GM18873 (cell line): ENCODE measurements around the gene RPIA.
"Not testable (repeated sequence)": the region's sequence is repeated elsewhere in the genome, so short reads cannot be mapped to it uniquely, and the experiment has no call there.

Experiments
- ATAC-seq: cut with Tn5 transposase; IDR thresholded peaks from one replicate; pipeline ENCODE4 v1.9.1; 2021; ENCODE audit warnings: mild to moderate bottlenecking, moderate library complexity, moderate number of reproducible peaks; ENCODE audit not compliant: unreplicated experiment, low FRiP score

The RPIA gene

GRCh38 chr2:88729061-88729745 lies 37.7 kb downstream of the RPIA start:
- ATAC-seq: no peak

DNA sequence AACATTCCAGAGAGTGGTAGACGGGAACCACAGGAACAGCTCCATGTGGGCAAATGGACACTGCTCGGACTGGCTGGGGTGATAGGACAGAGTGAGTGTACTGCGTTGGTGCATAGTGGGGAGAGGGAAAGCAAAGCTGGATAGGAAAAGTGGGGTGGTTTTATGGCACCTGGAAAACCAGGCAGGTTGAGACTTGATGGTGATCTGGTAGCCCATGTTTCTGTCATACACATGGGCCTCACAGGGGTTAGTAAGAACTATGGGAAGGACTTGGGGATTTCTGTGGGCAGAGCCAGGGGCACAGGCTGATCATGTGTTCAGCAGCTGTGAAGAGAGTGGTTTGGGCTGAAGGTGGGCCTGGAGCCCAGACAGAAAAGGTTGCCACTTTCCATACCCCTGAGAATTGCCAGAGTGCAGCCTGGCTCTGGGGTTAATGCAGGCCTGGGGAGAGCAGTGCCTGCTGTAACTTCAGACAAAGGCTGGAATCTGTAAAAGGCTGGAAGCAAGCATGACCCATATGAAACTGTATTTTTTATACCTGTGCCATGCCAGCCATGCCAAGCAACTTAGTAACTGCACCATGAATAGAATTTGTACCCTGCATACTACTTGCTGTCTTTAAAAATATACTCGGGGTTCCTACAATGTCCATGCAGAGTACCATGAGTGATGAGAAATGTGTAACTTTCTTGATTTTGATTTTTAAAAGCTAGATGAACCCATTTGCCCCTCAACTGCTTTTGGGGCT lies 41.9 kb downstream of the RPIA start:
- no peak for ATAC-seq

DNA sequence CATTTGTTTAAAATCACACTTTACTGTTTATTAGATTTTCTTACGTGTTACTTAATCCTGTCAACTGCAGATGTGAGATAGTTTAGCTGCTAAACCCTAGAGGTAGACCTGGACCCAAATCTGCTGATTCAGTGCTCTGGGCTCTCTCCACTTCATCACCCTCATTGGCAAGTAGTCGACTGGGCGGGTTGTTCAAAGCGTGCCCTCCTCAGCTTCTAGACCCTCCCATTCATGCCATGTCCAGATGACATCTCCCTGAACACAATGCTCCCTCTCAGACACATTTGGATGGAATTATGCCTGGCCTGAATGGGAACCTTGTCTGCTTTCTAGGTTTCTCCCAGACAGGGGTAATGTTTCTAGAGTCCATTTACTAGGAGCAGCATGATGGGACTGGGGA lies 43.7 kb downstream of the RPIA start:
- ATAC-seq: no peak

DNA sequence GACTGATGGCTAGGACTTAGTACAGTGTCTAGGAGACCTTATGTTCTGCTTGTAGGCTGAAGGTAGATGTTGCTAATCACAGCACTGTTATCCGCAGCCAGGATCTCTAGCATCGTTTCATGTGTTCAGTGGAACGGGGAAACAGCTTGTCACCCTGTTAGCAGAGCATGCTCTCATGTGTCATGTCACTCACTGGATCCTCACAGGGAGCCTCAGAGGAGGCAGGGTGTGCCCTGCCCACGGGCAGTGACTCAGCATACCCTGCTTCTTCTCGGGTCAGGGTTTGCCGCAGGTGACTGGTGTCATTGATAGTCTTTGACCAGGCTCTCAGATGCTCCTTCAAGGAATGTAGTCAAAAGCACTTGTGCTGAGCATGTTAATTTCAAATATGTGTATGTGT lies 44.4 kb downstream of the RPIA start:
- no peak for ATAC-seq

DNA sequence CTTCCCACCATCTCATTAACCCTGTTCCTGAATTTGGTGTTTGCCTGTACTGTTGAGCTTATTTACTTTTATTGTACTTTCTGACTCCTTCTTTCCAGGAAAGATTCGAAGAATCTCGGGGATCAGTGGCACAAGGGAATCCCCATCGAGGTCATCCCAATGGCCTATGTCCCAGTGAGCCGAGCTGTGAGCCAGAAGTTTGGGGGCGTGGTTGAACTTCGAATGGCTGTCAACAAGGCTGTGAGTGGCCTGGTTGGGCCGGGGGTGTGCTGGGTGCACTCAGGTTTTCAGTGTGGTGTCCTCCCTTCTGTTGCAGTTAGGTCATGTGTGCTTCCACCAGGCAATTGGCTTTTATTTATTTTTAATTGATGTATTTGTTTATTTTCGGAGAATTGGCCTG lies 45.0 kb downstream of the RPIA start:
- ATAC-seq: no peak

DNA sequence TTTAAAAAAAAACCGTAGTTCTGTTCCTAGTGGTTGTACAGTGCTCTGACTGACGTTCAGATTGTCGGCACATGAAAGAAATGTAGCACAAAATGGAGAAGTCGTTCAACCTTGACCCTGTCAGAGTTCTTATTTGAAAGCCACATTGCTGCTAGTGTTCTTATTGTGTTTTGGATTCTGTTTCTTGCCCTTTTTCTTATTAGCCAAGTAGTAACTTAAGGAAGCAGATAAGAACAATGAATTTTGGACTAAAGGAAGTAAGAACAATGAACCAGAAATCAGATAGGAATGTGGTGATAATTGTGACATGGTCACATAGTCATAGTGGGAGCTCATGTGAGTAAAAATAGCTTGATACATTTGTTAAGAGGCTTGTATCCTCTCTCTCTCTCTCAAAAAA lies 45.9 kb downstream of the RPIA start:
- ATAC-seq: no peak

DNA sequence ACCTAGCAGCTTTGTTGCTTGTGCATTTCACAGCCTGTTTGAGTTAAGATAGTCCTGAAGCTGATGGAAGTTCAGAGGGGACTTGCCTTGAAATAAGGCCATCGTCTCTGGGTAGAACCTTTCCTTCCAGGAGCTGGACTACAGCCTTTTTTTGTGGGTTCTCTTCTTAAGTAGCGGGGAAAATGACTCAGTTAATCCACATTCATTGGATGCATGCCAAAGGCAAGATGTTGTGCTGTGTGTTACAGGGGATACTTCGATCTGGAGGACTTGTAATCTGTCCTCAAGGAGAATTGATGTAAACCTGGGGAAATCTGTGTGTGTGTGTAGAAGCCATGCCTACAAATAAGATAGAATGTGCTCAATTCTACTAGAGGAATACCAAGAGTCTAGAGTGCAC lies 46.8 kb downstream of the RPIA start:
- no peak for ATAC-seq

DNA sequence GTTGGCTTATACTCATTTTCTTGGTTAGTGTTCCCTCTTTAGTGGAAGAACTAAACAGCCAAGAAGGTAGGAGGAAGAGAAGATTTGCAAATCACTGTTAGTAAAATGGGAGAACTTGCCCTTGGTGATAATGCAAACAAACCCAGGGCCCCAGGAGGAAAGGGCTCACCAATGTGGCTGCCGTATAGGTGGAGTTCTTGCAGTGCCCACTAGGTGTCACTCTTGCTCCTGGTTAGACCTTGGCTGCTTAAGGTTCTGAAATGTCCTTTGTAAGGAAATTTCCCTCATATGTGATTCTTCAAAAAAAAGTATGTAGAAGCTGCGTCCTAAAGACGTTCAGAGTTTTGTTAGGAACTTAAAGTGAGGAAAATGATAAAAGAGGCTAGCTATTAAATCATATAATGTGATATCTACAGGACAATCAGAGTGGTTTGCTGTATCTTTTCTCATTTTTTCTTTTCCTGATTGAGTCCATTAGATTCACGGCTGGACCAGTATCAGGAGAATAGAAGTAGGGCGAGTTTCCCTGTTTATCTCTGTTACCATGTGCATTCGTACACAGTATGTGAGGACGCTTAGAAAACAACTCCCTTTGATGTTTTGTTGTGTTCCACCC lies 48.6 kb downstream of the RPIA start:
- ATAC-seq: peak; percentile 73

DNA sequence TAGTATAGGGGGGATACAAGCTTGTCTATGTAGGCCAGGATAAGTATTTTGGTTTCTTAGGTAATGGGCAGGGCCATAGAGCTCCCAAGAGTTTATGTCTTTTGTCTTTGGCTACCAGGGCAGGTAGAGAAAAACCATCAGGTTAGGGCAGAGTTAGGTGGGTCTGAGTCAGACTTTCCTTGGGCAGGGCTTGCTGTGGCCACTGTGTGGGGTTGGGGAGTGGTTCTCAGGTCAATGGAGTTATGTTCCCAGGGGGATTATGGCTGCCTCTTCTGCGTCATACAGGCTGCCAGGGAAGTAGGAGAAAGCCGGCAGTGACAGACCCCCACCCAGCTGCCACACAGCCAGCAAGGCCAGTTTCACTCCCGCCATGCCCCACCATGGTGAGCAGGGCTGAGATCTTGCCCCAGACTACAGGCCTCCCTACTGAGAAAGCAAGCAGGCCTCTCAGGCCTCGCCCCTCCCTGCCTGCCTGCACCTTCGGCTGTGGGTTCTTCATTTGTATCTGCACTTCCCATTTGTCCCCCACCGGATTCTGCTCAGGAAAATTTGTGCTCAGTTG lies 55.5 kb downstream of the RPIA start:
- ATAC-seq: no peak

- ATAC-seq: no peak
Measured at GRCh38 chr2:88747990-88748389, 56.5 kb downstream of the RPIA start.

DNA sequence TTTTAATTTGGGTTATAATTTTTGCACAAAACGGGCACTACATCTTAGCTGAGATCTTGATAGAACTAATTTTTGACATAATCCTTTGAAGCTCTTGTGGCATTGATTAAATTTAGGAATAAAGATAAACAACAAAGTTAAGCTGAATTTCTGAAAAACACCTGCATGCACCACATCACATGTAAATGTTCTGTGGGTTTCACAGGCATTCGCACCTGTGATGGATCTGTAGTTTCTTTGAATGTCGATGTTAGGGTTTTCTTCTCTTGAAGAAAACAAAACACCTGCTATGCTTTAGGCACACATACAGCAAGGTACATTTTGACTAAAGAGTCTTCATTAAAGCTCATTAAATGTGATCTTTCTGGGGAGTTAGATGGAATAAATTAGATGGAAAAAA lies 60.3 kb downstream of the RPIA start:
- no peak for ATAC-seq

DNA sequence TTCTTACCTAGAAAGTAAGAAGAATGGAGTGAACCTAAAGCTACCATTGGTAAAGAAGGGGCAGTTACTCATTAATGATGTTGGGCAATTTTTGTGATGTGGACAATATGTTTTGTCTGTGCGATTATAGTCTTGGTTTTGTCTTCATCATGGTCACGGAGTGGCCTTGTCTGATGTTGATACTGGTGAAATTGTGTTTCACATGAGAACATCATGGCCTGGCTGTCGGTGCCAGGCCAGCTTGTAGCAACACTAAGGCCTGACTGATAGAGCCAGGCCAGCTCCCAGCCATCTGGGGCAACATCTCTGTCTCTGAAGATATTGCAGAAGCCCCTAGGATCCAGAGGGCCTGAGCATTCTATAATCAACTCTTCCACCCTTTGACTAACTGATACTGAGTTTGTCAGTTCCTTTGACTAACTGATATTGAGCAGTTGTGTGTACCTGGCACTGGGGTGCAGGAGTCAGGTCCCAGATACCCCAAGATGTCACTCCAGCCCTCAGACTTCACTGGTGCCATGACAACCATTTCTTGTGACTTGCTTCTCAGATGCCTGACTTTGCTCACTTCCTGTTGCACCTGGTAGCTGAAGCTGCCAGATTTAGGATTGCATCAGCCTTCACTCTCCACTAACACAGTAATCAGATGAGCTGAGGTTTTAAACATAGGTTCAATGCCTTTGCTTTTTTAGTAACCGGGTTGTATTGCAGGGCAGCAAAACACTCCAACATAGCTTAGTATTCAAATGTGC lies 62.5 kb downstream of the RPIA start:
- ATAC-seq: peak; percentile 93

- peak; percentile 25 for ATAC-seq
Measured at GRCh38 chr2:88754585-88755320, 63.3 kb downstream of the RPIA start.

- no peak for ATAC-seq
Measured at GRCh38 chr2:88755836-88756235, 64.4 kb downstream of the RPIA start.

GRCh38 chr2:88757025-88757424 lies 65.6 kb downstream of the RPIA start:
- no peak for ATAC-seq

DNA sequence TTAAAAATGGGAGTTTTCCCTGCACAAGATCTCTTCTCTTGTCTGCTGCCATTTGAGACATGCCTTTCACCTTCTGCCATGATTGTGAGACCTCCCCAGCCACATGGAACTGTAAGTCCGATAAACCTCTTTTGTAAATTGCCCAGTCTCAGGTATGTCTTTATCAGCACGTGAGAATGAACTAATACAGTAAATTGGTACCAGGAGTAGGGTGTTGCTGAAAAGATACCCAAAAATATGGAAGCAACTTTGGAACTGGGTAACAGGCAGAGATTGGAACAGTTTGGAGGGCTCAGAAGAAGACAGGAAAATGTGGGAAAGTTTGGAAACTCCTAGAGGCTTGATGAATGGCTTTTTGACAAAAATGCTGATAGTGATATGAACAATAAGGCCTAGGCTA lies 67.2 kb downstream of the RPIA start:
- not testable (repeated sequence) for ATAC-seq

- no peak for ATAC-seq
Measured at GRCh38 chr2:88760819-88761598, 69.5 kb downstream of the RPIA start.

DNA sequence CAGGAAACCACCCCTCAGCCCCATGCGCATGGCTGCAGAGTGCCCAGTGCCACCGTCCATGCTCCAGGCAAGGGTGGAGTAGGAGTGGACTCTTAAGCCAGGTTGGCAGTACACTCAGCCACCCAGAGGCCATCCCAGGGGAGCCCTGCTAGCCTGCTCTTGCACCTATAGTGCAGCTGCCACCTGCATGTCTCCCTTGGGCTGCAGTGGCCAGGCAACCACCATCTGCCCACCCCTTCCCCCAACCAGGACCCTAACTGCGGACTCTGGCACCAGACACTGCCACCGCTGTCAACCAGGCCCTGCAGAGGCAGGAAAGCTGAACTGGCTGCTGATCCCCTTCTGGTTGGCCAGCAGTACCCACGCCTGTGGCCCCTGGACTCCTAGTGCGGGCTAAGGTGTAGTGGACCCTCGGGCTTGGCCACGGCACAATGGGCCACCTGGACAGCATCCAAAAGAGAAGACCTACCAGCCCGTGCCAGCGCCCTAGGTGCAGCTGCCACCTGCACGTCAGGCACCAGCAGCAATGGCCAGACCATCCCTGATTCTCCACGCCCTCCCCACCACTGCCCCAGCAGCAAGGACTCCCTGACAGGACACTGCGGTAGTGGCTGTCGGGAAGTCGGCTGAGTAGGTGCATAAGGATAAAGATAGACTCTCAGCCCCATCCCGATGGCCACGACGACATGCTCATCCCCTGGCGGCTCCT lies 72.8 kb downstream of the RPIA start:
- ATAC-seq: no peak

- no peak for ATAC-seq
Measured at GRCh38 chr2:88764850-88765153, 73.3 kb downstream of the RPIA start.
